HK-2 (cell line): ENCODE data around the gene TASP1.

ENCODE experiments used
- DNase-seq: peaks from one replicate; pipeline ENCODE4 v3.0.0-alpha.2; 2018; ENCODE audit not compliant: unreplicated experiment

Gene TASP1

DNA sequence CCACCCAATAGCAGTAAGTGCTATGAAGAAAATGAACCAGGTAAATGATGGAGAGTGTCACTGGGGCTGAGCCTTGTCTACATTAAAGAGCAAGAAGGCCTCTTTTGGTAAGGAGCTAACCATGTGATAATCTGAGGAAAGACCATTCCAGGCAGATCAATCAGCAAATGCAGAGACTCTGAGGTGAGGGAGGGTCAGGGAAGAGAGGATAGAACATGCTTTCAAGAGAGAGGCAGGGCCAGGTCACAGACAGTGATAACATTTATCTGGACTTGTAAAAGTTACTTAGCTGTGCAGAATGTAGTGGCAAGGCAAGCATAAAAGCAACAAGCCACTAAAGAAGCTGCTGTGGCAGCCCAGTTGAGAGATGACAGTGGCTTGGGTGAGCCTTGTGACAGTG, 197.3 kb downstream of the TASP1 start:
- no peak for DNase-seq

DNA sequence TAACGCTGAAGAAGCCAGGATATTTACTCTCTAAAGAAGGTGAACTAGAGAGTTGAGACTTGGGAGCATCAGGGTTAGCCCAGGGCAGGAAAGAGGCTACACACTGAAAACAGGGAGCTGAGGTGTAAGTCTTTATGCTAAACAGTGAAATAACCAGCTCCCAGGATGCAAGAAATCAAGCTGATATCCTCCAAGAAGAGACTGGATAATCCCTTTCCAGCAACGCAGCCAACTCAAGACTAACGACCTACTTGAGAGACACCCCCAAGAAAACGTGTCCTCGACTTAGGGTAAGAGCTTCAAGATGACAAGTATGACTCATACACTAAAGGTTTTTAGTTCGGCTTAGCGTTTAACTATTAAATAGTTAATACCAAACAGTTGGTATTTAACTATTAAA, 202.2 kb downstream of the TASP1 start:
- DNase-seq = peak; percentile 53

DNA sequence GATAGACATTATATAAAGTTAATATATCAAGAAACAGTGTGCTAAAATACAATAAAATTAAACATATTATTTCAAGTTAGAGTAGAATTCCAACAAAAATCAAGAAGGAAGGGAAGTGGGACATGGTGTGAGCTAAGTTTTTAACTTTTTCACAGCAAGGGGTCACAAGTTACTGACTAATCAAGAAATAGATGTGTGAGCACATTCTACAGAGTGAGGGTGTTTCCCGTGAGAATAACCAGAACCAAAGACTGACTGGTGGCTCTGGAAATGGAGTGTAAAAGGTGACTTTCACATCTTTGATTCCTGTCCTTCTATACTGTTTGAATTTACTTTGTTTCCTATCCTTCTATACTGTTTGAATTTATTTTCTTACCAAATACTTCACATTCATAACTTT, 206.6 kb downstream of the TASP1 start:
- no peak for DNase-seq

DNA sequence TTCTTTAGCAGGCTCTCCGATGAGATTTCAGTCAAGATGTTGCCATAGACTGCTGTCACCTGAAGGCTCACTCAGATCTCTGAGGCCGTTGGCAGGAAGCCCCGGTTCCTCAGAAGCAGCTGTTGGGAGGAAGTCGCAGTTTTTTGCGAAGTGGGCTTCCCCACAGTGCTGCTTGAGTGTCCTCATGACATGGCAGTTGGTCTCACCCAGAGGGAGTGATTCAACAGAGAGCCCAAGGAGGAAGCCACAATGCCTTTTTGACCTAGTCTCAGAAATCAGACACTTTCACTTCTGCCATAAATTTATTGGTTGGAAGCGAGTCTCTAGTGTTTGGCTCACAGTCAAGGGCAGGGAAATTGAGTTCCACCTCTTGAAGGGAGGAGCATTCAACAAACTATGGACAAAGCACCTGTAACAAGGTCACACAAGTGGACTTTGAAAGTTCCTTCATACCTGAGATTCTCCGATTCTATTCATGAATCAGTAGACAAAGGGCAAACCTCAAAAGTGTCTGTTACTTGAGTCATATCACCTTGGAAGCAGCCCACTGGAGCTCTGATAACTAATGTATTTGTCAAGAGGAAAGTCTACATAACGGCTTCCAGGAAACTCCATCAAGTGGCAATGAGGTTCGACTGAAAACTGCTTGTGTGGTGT, 208.3 kb downstream of the TASP1 start:
- peak; percentile 83 for DNase-seq

DNA sequence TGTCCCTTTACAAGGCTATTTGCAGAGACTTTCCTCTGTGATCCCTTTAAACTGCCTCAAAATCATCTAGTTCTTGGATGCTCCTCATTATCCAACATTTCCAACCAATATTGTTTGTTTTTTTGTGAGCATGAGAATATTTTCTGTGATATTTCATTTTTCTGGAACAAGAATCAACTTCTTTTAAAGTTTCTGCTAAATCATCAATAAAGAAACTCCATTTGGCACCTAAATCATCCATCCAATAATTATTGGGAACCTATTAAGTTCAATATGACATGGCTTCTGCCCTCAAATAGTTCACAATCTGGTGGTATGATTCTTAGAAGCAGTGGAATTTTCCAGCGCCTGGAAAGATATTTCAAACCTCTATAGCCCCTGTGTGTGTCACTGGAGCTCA, 210.0 kb downstream of the TASP1 start:
- no peak for DNase-seq

DNA sequence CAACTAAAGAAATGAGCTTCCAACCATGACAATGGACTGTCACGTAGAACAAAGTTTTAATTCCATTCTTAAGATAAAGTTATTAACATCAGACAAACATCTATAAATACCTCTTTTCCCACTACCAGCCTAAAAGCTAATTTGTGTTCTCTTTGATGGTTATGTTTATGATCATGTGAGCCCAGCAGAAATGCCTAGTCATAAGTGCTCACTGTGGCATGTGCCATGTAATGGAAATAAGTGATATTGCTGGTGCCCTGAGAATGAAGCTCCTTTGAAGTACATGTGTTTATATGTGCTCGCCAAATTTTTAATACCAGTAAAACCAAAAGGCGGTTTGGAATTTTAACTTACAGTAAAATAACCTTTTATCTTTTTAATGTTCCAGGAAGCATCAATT, 211.9 kb downstream of the TASP1 start:
- DNase-seq = no peak

DNA sequence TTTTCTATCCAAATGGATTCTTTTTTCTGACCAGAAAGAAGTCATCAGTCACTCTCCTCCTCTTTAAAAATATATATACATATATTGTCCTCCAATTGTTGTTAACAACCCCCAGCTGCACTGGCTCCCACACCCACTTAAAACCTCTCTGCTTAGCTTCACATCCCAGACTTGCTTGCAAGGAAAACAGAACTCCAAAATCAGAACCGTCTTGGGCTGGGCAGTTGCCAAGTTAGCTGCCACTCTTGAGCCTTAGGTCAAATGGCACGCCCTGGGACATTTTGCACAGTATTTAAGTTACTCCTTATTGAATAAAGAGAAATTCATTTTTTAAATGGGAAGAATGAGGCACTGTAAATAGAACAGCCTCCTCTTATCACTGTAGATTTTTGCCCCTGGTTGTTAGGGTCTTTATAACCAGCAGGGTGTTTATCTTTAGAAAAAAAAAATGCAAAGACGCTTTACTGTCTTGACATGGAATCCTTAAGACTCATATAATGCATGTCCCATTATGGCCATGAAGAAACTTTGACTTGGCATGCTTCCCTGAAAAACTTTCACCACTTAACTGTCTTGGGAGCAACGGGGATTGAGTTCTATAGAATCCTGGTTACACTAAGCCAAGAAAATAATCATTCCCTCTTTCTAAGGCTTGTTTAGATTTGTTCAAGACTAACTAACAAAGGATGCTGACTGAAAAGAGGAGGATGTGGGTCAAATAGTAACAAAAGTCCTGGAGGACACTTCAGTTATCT, 213.2 kb downstream of the TASP1 start:
- DNase-seq = no peak

DNA sequence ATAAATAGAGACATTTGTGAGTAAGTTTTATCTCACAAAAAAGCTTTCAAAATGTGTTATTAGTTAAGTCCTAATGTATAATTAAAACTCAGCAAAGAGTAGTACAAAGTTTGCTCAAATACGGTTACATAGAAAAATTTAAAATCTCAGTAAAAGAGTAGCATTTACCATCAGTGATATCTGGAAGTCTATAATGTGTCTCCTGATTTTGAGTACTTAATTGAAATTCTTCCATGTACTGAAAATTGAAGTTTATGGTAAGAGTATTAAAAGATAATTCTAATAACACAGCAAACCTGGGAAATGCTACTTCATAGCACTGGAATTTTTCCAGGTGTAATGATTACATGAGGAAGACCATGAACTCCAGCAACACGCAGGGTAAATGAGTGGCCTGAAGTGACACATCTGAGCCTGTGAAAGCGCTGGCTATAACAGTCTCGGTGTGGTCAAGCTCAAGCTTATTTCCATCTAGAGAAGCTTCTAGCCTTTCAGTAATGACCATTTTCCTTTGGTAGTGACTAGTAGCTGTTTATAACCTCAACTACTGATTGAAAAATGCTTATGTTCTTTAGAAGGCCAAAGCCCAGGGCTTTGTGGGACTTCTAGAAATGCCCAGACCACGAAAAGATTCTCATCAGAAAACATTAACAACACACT, 214.4 kb downstream of the TASP1 start:
- peak; percentile 38 for DNase-seq

DNA sequence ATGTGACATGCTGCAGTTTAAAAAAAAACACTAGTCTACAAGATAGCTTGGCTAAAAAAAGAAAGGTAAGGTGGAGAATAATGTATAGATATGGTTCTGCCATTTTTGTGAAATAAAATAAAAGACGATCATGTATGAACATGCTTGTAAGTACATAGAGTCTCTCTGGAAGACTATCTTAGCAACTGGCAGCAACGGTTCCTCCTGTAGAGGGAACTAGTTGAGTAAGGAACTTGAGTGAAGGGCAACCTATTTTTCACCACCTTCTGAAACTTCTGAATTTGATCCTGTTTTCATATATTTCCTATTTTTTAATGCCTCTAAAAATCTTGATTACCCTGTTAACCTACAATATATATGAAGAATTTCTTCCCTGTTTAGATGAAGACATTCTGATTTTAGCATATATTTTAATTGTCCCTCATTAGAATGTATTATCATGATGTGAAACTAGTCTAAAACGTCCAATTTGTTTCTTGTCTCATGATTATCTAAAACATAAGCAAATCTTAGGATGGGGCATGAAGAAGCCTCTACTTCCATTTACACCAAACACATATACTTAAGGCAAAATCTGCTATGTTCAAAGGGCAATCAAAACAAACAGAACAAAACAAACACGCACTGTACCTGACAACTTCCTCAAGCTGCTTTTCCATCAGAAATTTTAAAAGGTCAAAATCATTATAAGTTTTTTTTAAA, 215.1 kb downstream of the TASP1 start:
- DNase-seq = no peak

DNA sequence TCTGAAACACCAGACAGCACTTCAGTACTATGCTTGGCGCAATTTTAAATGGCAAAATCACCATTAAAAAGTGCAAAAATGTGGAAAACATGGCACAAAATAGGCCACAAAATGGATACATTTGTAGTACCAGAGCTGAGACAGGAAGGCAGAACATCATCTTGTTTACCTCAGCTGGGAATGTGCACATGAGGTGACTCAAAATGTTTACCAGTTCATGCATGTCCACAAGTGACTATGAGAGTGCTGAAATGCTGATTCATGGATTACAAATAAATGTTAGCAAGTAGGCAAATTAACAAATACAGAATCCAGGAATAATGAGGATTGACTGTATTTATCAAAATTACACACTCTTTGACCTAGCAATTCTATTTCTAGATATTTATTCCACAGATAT, 216.1 kb downstream of the TASP1 start:
- DNase-seq = no peak

DNA sequence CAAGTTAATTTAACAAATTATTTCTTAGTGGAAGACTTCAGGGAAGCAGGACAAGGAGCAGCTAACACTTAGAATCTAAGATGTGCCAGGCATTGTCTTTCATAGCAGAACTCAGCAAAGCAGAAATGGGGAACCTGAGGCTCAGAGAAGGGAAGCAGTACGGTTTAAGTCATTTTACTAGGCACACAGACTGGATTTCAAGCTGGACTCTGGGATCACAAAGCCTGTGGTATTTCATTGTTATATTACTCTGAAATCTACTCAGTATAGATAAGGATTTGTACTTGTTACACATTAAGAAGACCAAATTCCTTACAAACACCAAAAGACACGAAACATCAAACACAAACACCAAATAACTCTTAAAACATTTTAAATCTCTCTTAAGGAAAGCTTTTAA, 218.1 kb downstream of the TASP1 start:
- no peak for DNase-seq

DNA sequence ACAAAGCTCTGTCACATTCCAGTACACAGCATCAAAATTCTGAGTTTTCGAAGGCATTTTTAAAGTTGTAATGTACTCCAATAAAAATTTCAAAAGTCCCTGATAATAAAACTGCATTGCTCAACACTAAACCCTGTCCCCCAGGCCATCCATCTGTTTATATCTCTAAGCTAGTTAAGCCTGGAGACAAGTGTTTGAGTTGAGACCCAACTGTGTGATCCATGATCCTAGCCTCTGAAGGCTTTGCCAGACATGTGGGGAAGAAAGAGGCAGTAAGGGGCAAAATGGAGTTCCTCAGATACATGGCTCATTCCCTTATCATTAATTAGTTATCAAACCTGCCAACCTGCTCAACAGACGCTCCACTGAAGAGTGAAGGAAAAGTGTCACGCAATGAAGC, 219.3 kb downstream of the TASP1 start:
- DNase-seq = no peak

DNA sequence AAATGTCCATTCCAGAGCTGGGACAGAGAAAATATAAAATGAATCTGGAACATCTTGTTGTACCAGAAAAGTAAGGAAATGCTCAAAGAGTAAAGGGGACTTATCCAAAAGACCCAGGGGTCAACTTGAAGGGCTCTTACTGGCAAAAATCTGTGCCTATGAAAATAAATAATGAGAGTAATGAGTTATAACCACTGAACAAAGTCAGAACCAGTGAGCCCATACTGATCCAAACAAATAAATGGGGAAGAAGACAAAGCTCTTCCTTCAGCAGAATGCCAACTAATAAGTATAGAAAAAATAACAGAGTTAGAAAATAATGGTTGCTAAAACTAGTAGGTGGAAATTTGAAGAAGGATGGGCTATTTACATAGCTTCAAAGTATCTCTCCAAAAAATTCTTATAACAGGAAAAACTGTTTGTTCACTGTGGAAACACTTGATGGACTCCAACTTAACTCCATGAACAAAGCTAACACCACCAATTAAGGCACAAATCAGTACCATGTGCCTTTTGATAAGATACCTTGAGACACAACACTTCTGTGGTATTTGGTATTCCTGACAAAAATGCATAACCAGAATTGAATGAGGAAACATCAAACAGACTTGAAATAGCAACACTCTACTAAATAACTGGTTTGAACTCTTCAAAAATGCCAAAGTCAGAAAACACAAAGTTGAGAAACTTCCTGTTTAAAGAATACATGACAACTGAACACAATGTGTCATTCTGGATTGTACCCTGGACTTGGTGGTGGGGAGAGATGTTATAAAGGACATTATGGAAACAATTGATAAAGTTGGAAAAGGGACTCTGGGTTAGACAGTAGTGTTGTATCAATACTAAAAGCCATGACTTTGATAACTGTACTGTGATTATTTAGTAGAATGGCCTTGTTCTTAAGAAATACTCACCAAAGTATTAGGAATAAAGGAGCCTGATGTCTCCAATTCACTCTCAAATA, 220.2 kb downstream of the TASP1 start:
- no peak for DNase-seq

DNA sequence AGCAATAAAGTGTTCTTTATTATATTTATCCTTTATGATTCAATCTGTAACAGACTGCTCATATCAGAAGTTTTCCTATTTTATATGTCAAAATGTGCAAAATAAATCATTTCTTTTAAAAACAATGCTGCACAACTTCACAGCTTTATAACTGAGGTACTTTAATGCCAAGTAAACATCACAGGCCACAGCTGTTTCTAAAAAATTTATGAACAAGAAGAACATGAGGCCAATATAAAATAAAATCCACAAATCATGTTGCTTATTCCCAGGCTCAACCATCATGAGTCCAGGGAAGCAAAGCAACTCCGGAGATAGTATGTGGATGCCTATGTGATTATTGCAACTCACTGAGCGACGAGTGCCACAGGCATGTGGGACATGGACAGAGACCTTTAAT, 222.2 kb downstream of the TASP1 start:
- no peak for DNase-seq

DNA sequence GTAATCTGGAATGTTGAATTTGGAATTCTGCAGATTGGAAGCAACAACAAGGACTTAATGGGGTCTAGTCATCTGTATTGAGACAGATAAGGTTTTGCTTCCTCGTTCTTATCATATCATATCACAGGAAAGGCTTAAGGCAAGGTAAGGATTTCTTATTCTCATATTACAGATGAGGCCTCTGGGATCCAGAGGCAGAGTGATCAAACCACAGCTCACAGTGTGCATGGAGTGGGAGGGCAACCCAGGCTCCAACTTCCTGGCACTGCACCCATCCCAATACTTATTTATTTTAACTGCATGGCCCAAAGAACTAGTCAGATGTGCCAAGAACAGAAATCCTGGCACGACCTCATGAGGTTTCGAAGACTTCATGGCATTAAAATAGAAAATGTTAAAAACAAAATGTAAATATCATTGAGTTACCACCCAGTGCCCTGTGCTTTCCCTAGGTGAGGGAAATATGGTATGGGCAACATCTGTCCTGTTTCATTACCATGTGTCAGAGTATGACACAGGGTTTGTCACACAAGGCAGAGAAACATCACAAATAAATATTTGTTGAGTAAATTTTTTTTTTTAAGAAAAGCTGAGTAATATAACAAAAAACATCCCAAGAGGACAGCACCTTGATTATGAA, 225.8 kb downstream of the TASP1 start:
- no peak for DNase-seq

DNA sequence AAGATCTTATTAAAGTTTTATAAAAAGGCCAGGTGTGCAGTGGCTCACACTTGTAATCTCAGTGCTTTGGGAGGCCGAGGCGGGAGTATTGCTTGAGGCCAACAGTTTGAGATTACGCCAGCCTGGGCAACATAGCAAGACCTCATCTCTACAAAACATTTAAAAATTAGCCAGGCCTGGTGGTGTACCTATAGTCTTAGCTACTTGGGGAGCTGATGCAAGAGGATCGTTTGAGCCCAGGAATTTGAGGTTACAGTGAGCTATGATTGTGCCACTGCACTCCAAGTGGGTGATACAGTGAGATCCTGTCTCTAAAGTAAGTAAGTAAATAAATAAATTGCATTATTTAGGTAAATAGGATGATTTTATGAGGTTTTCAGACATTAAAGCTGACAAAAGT, 234.4 kb downstream of the TASP1 start:
- no peak for DNase-seq

DNA sequence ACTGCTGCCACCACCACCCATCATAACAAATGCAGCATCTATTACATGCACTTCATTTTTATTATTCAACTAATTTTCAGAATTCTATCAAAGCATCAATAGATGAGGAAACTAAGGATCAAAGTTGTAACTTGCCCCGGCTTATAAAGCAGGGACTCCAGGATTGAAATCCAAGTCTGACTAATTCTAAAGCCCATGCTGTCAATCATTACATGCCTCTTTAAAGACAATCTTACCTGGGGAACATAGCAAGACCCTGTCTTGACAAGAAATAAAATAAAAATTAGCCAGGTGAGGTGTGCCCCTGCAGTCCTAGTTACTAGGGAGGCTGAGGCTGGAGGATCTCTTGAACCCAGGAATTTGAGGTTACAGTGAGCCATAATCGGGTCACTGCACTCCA, 235.3 kb downstream of the TASP1 start:
- no peak for DNase-seq

DNA sequence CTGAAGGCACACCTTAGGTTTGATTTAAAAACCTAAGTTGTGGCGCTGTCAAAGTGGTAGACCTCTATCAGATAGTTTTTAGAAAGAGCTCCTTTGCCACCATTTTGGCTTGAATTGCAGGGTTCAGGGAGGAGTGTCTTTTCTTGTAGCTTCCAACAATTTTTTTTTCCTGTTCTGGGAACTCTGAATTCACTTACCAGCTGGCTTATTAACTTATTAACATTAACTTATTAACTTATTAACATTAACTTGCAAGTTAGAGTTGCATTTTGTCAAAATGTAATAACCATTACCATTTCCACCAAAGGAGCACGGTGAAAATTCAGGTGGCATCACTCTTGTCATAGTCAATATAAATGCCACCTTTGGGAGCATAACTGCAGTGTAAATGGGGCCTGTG, 235.7 kb downstream of the TASP1 start:
- no peak for DNase-seq

DNA sequence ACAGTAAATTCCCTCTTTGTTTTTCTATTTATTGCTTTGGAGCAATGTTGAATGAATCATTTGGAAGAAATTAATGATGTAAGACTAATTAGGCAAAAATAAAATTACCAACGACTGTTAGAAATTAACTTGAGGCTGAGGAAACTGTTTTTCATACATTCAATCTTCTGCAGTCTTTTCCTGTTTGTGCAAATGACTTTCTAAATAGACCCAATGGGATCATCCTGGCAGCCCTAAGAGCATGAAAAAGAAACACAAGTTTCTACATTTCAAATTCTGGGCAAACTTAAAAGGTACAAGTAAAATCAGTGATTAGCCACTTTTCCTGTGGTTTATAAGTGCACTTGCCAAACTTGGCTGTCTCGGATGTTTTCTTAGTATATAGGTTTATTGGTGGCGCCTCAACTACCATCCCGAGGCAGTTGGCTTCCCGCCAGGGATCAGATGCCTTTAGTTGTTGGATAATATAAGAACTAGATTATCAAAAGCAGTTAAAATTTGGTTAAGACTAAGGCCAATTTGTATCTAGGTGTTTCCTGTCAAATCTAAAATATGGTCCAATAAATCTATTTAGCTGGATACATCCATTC, 236.5 kb downstream of the TASP1 start:
- no peak for DNase-seq

DNA sequence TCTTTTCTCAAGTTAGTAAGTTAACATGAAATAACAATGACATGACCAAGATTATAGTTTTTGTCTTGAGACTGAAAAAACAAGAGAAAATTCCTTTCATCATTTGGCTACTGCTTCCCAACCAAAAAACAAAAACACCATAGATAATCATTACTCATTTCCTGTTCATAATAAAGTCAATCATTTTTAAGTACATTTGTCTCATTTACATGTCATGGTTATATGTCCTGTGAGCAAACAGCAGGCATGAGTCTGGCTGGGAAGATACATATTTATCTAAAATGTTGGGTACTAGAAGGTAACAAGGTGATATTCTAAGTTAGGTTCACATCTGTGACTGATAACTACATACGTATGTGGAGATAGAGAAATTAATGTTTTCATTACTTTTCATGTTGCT, 237.1 kb downstream of the TASP1 start:
- no peak for DNase-seq

DNA sequence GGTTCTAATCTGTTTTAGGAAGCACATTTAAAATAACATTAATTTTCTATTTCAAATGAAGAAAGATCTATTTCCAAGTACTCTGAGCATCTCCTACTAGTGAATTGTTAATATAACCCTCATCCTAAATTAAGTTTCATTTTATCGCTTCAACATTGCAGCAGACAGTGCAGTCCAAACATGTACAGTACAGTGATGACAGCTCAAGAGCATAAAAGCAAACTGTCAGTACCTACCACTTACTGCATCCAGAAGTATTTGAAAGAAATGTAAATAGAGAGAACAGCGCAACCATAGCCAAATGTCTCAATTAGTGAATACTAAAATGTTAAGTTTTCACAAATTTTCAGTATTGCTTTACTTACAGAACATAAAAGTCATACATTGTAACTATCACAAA, 238.3 kb downstream of the TASP1 start:
- DNase-seq = no peak
